Measurements from ENCODE around the gene STAM.

STAM gene

DNA sequence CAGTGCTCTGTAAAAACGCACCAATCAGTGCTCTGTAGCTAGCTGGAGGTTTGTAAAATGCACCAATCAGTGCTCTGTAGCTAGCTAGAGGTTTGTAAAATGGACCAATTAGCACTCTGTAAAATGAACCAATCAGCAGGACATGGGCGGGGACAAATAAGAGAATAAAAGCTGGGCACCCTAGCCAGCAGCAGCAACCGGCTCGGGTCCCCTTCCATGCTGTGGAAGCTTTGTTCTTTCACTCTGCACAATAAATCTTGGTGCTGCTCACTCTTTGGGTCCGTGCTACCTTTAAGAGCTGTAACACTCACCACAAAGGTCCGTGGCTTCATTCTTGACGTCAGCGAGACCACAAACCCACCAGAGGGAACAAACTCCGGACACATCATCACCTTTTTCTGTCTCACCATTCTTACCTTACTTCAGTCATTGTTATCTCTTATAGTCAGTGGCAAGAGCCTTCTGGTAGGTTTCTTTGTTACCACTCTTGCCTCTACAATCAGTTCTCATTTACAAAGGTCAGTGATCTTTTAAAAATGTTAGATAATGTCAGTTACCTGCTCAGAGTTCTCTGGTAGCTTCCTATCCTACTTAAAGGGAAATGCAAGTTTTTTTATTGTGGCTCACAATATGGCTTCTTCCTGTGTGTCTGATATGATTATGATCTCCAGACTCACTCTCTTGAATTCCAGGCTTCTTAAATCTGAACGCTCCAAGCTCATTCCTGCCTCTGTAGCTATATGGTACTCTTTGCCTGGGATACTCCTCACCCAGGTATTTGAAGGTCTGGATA is 4.5 kb downstream of the STAM start:
- DNase-seq = no peak

DNA sequence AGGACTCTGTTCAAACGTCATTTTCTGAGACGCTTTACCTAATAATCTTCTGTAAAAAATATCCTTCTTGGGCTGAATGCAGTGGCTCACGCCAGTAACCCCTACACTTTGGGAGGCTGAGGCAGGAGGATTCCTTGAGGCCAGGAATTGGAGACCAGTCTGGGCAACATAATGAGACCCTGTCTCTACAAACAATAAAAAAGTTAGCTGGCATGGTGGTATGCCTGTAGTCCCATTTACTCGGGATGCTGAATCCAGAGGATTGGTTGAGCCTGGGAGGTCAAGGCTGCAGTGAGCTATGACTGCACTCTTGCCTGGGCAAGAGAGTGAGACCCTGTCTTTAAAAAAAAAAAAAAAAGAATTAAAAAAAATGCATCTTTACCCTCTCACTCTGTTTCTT is 5.1 kb downstream of the STAM start:
- DNase-seq = no peak

DNA sequence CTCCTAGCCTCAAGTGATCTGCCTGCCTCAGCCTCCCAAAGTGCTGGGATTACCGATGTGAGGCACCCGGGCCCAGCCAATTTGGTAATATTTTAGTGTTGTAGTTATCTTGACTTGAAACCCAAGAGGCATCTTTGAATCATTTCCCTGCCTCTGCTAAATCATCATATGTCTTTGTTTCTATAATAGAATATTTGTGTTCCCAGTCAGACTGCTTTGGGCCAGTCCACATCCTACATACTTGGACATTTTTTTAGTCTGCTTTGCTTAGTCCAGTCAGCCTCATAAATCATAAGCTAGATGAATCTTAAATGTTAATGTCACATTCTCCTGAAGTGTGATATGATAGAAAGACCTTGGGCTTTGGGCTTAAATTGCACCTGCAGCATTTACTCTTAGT is 5.9 kb downstream of the STAM start:
- no peak for DNase-seq

DNA sequence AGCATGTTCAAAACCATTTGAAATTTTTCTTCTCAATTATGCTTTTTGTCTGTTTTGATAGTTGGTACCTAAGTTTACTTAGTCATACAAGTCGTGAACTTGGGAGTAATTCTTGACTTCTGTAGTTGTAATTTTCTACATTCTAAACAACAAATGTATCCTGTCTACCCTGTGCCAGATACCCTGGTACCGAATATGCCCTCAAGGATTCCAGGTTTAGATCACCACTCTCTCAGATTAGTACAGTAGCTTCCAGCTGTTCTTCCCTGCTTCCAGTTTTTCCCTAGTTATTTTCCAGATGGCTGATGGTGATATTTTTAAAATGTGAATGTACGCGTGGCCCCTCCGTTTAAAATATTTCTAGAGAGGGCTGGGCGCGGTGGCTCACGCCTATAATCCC is 6.5 kb downstream of the STAM start:
- no peak for DNase-seq

DNA sequence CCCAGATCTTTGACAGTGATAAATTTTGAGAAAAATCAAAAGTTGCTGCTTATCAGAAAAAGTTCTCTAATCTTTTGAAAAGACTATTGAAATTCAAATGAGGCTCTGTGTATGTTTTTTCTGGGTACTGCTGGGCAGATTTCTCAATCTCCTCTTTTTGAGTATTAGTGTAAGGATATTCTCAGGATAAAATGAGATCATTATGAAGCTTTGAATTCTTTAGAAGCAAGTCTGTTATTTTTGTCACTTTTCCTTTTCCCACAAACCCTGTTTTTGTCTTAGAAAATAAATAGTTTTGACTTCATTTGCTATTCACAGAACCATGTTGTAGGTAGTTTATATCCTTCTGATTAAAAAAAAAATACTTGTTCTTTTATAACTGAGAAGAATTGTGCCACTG is 7.9 kb downstream of the STAM start:
- DNase-seq = no peak

DNA sequence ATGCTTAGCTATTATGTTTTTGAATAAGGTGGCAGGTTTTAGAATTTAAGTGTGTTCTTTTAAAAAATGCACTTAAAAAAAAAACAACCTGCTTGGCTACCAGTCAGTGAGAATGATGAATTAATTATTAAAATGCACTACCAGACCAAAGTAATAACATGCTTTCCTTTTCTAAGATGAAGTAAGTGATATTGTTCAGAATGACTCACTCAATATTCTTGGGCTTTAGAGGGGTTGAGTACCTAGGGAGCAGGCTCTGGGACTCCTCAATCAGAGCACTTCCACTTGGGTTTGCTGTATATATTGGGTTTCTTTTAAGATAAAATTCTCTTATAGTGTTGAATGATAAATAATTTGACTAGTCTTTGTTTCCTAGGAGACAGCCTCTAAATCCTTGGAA is 8.6 kb downstream of the STAM start:
- no peak for DNase-seq

DNA sequence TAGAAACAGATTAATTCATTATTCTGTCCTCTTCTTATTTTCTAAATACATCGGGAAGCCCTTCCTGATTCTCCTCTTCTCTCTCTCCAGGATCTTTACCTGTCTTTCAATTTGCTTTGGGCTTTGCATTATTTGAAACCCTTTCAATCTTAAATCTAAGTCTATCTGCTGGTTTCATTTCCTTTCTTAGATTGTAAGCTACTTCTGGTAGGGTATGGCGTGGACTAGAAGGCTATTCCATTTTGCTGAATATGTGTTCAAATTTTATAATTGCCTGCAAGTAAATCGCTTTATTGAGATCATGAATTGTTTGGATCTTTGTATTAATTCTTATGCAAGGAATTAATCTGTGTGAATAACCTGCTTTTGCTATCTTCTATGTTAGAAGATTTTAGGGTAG is 11.1 kb downstream of the STAM start:
- no peak for DNase-seq

DNA sequence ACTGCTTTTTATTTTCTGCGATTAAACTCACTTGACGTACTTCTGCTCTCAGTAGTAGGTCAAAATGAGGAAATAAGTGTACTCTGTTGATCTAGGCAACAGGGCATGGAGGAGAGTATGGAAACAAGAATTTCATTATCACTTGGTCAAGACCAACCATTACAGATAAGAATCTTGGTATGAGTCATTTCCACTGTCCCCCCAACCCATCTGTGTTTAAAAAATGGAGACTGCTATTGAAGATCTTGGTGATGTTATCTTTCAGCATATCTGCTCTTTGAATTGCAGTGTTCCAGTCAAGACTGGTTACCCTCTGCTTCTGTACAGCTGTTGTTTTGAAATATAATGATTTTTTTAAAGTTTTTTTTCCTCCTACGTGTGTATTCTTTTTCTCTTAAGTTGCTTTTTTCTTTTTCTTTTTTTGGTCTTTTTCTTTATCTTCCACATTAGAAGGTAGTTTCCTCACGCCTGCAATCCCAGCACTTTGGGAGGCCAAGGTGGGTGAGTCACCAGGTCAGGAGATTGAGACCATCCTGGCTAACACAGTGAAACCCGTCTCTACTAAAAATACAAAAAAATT is 11.7 kb downstream of the STAM start:
- no peak for DNase-seq

DNA sequence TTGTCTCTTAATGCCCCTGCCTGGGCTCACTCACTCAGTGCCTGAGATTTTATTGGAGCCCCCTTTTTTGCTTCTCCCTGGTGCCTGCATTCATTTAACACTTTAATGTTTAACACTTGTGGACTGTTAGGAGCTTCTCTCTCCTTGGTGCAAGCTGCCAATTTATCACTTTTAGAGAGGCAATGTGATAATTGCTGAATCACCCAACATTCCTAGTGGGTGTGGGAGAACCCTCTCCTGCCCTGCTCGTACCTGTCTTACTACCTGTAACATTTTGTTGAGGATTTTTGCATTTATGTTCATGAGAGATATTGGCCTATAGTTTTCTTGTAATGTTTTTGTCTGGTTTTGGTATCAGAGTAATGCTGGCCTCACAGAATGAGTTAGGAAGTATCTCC is 13.2 kb downstream of the STAM start:
- no peak for DNase-seq

DNA sequence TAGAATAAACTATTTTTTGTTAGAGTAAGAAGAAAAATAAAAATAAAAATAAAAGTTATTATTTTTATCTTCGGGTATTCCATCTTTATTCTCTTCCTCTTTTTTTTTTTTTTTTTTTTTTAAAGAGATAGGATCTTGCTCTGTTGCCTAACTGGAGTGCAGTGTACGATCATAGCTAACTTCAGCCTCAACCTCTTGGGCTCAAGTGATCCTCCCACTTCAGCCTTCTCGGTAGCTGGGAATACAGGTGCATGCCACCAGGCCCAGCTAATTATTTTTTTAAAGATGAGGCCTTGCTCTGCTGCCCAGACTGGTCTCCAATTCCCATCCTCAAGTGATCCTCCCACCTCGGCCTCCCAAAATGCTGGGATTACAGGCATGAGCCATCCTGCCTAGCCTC is 15.4 kb downstream of the STAM start:
- DNase-seq = no peak

DNA sequence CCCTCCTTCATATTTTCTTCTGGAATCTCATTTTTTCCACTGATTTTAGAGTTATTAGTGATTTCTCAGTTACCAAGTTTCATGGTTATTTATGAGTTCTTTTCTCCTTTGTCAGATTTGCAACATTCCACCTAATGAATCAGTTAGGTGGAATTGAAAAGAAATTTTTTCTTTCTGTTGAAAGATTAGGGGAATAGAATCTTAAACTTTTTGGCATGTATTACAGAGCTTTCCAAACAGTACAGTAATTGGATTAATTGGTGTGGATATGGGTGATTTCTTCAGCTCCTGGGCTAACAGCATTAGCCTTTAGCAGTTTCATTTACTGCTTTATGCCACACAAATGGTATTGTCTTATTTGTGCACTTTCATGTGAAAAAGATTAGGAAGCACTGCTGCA is 17.0 kb downstream of the STAM start:
- no peak for DNase-seq

DNA sequence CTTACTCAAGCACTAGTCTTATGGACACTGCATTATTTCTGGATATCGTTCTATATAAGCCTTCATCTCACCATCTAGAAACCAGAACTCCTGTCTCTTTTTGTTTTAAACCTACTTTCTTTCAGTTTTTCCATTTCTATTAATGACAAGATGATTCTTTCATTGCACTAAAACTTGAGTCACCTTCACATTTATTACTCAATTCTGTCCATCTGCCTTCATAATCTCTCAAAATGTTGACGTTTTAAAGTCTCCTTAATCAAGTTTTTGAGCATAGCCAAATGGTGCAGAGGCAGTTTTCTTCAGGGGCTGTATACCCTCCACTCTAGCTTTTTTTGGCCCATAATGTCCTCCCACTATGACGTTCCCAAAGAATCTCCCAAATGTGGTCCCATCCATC is 17.6 kb downstream of the STAM start:
- DNase-seq = no peak

DNA sequence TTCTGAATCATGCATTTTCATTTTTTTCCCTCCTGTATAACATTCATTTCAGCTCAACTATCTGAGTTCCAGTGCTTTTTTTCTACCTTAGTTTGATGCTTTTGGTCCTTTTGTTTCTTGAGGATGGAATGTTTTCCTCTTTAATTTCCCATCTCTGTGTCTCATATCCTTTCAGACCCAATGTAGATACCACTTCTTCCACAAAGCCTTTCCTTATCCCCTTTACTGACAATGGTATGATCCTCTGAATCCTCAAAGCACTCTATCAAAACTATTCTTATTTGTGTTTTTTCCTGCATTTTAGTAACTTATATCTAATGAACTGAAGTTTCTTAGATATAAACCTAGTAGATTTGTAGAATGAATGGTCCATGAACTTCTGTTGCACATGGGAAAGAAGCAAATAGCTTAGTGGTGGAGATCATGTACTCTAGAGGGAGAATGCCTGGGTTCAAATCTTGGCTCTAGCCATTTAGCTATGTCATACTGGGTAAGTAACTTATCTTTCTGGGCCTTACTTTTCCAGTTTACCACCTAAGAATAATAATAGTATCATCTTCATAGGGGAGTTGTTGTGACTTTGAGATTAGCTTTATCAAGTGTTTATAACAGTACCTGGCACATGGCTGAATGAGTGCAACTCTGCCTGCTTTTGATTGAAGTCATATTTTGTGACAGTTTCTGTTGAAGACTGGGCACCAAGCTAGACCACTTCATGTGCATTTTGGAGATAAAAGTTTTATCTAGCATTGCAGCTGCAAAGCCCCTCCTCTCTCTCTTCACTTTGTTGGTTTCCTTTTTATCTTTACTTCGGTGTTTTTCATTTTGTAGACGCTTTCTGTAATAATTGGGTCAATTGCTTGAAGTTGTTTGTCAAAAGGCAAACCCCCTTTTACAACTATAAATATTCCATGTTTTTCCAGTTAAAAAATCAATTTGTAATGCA is 18.5 kb downstream of the STAM start:
- DNase-seq = no peak

DNA sequence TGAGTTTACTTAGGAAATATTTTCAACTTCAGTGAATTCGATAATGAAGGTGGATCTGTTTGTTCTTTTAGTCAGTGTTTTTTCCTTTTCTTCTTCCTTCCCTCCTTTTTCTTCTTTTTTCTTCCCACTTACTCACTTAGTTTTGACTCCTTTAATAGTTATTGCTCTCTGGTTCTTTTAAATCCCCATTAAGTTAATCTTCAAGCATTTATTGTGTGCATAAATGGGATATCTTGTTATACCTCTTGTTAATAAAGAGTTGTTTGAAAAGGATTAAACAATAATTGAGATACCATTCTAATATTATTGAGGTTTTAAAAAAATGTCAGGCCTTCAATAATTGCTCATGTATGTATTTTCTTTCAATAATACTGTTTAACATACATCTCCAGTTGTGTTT is 19.5 kb downstream of the STAM start:
- DNase-seq = no peak

DNA sequence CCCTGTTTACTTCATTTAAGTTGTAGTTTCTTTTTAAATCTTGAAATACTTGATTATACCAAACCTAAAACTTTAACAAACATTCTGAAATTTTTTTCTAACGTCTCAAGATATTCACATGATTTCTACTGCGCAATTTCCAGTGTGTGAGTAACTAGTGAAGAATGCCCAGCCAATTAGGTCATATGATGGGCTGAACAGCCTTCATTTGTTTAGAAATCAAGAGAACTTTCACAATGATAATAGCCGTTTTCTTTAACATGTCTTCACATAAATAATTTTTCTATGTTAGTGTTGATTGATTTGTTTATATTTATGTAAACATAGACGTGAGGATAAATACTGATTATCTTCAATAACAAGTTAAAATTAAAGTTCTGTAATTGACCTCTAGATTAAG is 21.8 kb downstream of the STAM start:
- DNase-seq = no peak

DNA sequence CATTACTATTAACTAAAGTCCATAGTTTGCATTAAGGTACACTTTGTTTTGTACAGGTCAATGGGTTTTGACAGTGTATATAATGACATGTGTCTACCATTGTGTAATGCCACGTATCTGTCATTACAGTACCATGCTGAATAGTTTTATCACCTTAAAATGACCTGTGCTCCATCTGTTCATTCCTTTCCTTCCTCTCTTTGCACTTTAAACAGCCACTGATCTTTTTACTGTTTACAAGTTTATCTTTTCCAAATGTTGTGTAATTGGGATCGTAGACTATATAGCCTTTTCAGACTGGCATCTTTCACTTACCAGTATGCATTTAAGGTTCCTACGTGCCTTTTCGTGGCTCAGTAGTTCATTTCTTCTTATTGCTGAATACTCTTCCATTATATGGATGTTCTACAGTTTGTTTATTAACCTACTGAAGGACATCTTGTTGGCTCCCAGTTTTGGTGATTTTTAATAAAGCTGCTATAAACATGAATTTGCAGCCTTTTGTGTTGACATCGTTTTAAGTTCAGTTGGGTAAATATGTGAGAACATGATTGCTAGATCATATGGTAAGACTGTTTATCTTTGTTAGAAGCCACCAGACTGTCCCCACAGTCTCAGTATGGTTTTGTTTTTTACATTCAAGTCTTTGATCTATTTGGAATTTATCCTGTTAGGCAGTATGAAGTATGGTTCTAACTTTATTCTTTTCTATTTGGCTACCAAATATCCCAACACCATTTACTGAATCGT is 24.7 kb downstream of the STAM start:
- DNase-seq = no peak

DNA sequence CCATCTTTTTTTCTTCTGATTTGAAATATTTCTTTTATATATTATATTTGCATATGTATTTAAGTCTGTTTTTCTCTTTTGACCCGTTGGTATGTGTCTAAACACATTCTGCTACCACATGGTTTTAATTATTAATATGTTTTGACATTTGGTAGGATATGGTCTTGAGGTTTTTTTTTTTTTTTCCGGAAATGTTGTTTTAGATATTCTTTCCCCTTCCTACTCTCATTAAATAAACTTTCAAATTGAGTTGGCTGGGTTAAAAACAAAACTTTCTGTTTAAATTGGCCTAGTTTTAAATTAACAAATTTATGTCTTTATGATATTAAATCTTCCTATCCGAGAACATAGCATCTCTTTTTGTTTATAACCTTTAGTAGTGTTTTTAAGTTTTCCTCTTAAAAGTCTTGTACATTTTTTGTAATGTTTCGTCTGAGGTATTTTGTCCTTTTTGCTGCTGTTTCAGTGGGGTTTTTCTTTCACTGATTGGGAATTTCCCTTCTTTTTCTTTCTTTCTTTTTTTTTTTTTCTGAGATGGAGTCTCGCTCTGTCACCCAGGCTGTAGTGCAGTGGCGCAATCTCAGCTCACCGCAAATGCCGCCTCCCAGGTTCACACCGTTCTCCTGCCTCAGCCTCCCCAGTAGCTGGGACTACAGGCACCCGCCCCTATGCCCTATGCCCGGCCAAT is 25.4 kb downstream of the STAM start:
- DNase-seq = no peak

DNA sequence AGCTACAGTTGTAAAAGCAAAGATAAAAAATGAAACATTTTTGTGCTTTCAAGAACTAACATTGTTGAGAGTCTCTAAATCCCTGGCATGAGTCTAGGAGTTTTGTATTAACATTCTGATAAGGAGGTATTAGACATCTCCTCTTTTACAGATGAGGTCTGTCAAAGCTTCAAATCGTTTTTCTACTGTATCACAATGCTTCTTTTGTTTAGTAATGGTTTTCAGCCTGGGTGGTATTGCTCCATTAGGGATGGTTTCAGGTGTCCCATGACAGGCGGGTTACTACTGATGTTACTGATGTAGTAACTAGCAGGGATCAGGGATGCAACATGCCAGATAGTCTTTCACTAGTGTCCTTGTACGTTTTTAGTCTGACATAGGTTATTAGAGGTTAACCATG is 27.4 kb downstream of the STAM start:
- DNase-seq = no peak

DNA sequence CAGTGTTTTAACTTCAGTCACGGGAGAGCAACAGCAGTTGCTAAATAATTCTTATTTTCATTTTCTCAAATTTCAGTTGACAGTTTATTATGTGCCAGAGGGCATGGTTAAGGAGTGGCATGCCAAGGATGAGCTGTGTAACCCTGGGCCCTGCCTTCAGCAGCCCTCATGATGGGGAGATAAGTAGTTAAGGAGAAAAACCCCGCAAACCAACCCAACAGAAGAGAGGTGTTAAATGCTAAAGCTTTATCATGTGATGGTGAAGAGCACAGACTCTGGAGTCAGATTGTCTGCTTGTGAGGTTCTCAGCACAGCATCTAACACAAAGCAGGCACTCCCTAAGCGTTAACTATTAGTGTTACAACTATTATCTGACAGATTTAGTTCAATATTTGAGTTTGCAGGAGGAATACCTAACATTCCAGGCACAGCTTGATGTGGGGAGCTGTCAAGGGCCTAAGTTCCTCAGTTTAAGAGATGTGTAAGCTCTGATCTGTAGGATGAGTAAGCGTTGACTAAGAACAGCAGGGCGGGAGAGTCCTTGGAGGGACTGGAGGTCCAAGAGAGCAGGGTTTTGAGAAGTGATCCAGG is 29.6 kb downstream of the STAM start:
- no peak for DNase-seq

DNA sequence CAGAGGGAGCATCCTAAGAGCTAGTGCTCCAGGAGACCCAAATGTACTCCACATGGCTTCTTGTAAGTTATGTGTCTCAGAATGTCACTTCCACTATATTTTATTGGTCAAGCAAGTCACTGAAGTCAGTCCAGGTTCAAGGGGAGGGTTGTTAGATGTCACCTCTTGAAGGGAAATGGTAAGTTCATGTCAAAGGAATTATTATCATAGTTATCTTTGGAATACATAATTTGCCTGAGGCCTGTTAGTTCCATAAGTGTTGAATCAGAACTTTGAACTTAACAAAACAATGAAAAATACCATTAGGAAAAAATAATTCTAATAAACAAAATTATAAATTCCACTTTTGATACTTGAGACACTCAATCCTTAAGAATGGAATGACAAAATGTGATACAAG is 30.6 kb downstream of the STAM start:
- DNase-seq = no peak

DNA sequence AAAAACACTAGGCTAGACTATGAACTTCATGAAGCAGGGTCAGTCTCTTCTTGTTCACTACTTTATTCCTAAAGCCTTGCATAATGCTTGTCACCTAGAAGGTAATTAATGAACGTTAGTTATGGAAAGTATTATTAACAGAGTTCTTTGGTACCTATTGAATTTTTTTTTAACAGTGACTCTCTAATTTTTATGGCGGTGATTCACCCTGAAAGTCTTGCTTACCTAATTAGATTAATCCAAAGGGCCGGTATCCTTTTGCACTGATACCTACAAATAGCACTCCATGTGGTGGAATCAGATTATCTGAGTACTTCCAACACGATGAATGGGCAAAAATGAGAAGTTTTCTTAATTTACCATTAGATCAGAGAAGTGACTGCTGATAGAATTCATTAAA is 31.7 kb downstream of the STAM start:
- DNase-seq = no peak

DNA sequence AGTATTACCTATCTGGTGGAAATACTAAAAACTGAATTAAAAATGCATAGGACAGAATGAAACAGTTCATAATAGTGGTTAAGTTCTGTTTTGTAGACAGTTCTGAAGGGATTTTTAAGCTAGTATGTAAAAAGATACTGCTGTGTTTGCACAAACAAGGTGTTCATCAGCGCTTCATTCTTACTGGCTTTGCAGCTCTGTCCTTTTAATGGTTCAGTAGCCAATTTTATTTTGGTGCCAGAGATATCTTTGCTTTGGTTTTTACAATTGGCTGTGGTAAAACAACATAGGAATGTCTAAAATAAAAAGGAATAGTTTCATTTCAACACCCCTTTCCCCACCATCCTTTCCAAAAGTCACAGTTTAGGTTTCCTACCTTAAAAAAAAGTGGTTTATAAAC is 33.0 kb downstream of the STAM start:
- DNase-seq = no peak
